Islet of Langerhans (tissue), 1 donor: ENCODE measurements around the gene ZBTB20.

Experiments used
- FAIRE-seq: peaks from one replicate; lab custom pipeline; 2011; peaks lifted over from hg19 to GRCh38; lab: Jason Lieb, UNC

The ZBTB20 gene

DNA sequence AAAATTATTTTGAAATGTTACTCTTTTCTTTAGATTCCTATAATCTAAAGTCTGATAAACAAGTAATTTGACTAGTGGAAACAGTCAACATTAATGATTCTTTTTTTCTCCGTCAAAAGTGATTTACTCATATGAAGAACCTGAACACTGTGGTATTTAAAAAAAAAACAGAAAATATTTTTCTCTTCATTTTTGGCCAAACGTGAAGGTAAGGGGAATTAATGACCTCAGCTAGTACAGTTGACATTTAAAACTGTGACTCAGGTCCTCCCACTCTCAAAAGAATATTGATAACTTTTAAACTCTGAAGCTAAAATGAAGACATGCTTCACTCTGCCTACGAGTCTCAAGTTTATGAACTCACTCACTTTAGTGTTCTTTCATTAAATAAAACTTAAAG lies 818.7 kb downstream of the ZBTB20 start:
- no peak for FAIRE-seq

DNA sequence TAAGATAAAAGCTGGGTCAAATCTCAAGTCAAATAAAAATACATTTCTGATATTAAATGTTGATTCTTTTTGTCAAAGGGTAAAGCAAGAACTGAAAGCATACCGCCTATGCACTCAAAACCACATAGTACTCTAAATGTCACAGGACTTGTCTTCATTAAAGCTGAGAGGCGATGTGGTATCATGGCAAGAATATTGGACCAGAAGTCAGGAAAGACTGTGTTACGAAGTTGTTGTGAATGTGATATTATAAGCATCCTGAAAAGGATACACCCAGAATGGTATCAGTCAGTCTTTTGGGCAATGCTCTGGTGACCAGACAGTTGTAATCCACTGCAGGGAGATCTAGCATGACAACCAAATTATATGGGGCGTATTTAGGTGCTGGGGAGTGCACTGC lies 819.4 kb downstream of the ZBTB20 start:
- no peak for FAIRE-seq

DNA sequence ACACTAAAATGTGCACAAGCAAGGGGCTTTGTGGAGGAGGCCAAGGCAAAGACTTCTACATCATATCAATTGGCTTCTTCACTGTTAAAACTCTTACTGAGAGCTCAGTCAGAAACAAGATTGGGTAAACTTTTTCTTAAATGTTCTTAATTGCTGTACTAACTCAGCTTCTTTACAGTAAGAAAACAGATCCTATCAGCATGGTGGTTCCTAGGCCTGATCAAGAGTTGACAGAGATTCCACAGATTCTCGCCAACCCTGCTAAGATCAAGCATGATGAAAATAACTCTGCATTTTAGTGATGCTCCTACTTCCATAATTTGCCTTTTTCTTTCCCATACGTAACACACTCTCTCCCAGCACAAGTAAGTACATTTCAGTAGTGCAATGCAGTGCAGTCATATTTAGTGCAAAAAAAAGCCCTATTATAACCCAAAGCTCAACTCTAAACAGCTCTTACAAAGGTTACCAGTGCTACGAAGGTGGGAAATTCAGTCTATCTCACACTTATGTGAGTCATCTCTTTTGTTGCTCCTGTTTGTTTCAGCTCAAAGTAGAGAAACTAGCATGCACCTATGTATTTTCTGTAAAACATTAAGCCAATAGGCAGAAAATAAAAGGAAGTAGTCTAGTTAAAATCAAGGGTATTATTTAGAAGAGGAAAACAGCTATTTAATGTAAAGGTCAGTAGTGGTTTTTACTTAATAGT lies 823.4 kb downstream of the ZBTB20 start:
- FAIRE-seq = no peak

- no peak for FAIRE-seq
These were observed 826.8 kb downstream of the ZBTB20 start for GRCh38 chr3:114320246-114320645.

DNA sequence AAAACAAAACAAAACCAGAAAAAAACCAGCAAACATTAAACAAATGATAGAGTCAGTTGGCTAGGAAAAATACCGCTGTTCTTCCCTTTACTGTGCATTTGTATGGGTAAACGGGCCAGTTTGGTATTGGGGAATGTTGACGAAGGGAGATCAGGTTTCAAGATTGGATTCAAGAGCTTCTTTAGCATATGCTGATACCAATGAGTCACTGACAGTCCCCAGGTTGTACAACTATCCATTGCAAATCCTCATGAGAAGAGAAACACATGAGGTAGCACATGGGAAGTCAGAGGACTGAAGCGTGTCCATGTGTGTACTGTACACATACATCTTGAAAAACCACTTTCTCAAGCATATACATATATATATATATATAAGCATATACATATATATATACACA lies 827.6 kb downstream of the ZBTB20 start:
- FAIRE-seq = no peak

DNA sequence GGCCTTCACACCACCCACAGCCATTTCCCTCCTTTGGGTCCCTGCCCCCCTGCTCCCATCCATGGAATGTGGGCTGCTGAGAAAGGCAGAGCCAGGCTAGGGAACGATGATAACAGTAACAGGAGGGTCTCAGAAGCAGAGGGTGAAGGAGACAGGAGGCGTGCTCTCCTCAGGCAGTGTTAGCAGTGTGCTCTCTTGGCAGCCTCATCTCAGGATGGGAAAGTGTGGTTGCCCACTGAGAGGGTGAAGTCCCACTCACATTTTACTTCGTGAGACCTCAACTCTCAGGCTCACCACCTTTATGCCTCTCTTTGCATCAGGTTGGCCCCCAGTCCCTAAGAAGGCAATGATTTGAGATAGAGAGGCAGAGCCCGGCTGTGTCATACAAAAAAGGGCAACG lies 828.8 kb downstream of the ZBTB20 start:
- no peak for FAIRE-seq

GRCh38 chr3:114314282-114314681 lies 832.8 kb downstream of the ZBTB20 start:
- peak; percentile 65 for FAIRE-seq

DNA sequence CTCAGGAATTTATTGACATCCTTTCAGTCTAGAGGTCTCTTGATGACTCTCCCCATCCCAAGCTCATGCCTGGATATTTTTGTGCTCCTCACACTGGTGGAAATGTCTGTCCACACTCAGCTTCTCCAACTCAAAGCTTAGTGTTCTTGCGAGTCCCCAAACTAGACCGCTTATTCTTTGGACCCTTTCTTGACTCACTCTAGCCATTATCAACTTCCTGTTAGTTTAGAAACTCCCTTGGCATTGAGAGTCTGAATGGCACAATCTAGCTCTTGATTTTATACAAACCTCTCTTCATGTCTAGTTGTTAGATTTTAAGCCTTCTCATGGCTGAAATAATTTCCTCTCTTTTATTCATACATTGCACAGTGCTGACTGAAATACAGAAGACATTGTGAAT lies 833.7 kb downstream of the ZBTB20 start:
- no peak for FAIRE-seq

DNA sequence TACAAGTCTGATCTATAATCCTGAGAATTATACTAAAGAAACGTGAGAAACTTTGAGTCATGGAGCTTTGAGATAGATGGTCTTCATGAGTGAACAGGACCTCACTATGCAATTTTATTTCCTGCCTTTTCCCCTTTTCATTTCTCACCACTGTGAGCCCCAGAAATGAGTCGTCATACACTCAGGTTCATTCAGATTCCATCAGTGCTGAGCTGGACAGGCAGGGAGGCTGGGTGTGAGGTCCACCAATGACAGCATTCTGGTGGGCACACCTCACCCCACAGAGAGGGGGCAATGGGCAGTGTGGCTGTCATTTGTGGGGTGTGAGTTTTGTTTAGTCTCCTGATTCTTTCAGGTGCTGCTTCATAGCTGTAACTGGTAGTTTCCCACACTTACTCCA lies 836.4 kb downstream of the ZBTB20 start:
- FAIRE-seq = no peak

- no peak for FAIRE-seq
These were observed 838.3 kb downstream of the ZBTB20 start for GRCh38 chr3:114308830-114309229.

GRCh38 chr3:114308377-114308776 lies 838.7 kb downstream of the ZBTB20 start:
- no peak for FAIRE-seq

GRCh38 chr3:114307832-114308231 lies 839.3 kb downstream of the ZBTB20 start:
- no peak for FAIRE-seq

- FAIRE-seq = no peak
These were observed 839.8 kb downstream of the ZBTB20 start for GRCh38 chr3:114307222-114307830.

DNA sequence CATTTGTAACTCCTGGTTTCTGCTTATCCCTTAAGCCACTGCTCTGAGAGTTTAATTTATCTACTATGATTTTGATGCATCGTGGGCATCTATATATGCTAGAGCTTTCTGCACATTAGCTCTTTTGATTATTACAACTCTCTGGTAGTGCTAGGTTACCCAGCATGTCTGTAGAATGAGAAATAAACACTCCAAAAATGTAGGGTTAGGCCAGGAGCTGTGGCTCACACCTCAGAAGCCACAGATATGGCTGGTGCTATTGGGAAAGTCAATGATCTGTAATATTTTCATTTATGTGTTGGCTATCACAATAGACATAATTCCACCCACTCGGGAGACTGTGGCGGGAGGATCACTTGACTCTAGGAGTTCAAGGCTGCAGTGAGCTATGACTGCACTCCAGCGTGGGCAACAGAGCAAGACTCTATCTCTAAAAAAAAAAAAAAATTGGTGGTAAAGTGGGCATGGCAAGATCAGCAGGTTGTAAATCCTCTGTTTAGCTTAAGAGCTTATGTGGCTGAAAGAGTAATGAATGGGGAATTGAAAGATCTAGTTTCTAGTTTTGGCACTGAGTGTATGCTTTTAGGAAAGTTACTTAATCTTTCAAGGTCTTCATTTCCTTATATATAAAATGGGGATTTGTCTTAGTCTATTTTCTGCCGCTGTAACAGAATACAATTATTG lies 847.0 kb downstream of the ZBTB20 start:
- no peak for FAIRE-seq

DNA sequence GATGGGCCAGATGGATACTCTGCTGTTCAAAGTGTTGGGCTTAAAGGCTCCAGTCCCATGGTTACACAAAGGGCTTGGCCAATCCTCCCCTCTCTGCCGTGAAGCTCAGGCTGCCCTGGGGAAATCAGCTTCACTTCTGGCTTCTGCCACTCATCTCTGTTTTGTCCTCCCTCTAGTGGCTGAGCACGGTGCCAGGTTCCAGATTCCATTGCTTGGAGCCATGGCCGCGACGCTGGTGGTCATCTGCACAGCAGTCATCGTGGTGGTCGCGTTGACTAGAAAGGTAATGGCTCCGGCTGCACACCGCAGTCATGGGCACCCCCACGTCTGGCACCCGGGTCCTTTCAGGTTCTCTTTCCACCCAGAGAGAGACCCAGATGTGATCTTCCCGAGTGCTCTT lies 847.7 kb downstream of the ZBTB20 start:
- FAIRE-seq = no peak

DNA sequence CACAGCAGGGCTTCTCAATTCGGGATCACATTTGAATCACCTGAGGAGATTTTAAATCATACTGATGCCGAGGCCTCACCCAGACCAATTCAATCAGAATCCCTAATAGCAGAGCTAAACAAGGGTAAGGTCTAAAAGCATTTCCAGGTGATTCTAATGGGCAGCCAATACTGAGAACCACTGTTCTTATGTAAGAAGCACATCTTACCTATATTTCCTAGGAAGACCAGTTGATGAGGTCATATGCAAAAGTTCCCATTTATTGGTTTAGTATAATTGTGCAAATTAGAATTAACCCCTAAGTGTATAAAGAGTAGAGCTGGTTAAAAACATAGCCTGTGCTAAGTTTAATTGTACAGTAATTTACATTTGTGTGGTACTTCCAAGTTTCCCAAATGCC lies 851.1 kb downstream of the ZBTB20 start:
- FAIRE-seq = no peak

GRCh38 chr3:114294940-114295480 lies 852.1 kb downstream of the ZBTB20 start:
- FAIRE-seq = no peak

DNA sequence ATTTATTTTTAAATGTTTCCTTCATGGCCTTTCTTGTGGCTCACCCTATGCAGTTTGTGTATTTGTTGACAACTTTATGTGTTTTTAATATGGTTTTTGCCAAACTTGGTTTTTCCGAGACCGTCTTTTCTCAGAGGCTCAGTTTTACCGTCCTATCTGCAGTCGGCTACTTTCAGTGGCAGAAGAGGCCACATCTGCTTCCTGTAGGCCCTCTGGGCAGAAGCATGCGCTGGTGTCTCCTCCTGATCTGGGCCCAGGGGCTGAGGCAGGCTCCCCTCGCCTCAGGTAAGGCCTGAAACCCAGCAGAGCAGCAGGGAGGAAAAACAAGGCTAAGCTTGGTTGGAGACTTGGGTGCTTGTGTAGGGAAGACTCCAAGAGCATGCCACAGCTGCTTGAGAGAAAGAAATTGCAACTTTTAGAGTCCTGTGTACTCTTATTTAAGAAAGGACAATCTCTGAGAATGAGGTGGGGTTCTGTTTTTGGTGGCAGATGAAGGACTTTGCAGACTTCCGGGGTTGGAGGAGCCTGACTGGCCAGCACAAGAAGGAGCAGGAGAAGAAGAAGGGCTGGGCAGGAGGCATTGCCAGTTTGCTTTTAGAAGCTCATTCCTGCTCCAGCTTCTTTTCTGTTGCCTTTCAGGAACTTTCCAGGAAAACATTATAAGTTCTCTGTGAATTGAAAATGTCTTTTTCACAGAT lies 853.1 kb downstream of the ZBTB20 start, which contains the start of gene TIGIT:
TSS of gene TIGIT (plus strand) at position 191 of the 698 bp plus-strand sequence. CDS start at position 225, 34 bp downstream.
- no peak for FAIRE-seq

GRCh38 chr3:114290911-114291901 lies 855.9 kb downstream of the ZBTB20 start:
- no peak for FAIRE-seq

DNA sequence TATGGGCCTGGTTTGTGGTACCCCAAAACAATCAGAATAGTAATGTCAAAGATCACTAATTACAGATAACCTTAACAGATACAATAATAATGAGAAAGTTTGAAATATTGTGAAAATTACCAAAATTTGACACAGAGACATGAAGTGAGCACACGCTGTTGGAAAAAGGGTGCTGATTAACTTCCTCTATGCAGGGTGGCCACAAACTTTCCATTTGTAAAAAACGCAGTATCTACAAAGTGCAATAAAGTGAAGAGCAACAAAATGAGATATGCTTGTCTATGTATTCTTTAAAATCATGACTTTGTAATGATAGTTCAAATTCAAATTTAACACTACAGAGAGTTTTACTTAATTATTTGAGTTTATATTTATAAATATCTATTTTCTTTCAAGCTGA lies 860.8 kb downstream of the ZBTB20 start:
- FAIRE-seq = no peak

DNA sequence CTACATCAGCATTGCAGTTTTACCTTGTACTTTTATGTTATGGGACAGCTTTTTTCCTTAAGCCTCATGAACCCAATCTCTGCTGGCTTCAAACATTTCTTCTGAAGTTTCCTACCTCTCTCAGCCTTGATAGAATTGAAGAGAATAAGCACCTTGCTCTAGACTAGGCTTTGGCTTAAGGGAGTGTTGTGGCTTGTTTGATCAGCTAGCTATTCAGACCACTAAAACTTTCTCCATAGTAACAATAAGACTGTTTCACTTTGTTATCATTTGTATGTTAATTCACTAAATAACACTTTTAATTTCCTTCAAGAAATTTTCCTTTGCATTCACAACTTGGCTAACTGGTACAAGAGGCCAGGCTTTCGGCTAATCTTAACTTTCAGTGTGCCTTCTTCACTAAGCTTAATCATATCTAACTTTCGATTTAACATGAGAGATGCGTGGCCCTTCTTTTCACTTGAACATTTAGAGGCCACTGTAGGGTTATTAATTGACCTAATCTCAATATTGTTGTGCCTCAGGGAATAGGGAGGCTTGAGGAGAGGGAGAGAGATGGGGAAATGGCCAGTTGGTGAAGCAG lies 861.3 kb downstream of the ZBTB20 start:
- FAIRE-seq = no peak
